Measurements from ENCODE around the gene ATIC. TPM values are rescaled to one million over a fixed set of nuclear protein-coding genes. Genes with fewer than 3 reads are reported as not detected.

ATIC gene
- total RNA-seq, 2 experiments from 2014 or later: 60.8 to 224 TPM

DNA sequence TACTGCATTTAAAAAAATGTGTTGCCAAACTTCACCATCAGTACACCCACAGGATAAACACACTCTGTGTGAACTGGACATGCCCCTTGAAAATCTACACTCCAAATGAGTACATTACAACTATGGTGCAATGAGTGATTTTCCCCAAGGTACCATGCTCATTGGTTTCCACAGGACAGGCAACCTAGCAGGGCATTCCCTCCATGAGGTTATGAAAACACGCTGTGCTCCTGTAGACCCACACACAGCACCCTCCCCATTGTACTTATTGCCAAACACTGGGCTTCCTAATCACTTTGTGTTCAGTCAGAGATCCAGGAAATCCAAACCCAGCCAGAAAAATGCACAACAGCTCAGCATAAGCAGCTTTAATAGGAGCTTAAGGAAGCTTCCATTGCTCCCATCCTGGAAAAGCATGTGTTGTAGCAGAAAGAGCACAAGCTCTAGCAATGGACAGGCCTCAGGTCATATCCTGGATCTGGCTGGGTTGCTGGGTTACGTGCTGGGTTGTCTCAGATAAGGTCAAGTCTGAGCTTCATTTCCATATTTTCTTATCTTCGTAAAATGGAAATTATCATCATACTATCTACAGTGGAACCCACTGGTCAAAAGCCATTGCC lies 20.8 kb upstream of the ATIC start:
- no peaks in the 10 kb centered on the region for H3K79me2 ChIP-seq (ENCODE audit: insufficient read depth, low read depth, low read length)
- no peaks in the 10 kb centered on the region for H3K9me2 ChIP-seq (ENCODE audit: insufficient read depth, low read length)
- intact Hi-C loops (cut with micrococcal nuclease; ENCODE audit: unreplicated experiment): no loop called here
- no peak overlapping the region for H3K4me2 ChIP-seq (ENCODE audit: low read length)
- TF ChIP-seq, protein P1, sequence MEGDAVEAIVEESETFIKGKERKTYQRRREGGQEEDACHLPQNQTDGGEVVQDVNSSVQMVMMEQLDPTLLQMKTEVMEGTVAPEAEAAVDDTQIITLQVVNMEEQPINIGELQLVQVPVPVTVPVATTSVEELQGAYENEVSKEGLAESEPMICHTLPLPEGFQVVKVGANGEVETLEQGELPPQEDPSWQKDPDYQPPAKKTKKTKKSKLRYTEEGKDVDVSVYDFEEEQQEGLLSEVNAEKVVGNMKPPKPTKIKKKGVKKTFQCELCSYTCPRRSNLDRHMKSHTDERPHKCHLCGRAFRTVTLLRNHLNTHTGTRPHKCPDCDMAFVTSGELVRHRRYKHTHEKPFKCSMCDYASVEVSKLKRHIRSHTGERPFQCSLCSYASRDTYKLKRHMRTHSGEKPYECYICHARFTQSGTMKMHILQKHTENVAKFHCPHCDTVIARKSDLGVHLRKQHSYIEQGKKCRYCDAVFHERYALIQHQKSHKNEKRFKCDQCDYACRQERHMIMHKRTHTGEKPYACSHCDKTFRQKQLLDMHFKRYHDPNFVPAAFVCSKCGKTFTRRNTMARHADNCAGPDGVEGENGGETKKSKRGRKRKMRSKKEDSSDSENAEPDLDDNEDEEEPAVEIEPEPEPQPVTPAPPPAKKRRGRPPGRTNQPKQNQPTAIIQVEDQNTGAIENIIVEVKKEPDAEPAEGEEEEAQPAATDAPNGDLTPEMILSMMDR (conservative IDR thresholded peaks at IDR 0.05; ENCODE audit: low read length): no peak
- no peak for TF ChIP-seq EZH2phosphoT487 (IDR thresholded peaks at IDR 0.05; ENCODE audit: borderline replicate concordance, low read depth, low read length)
- POLR2A ChIA-PET: interaction anchor here (0.7 kb wide), 1 partner anchor 1215 kb away, joined by 3 read pairs; no protein-coding TSS in a partner anchor
- no peaks in the 10 kb centered on the region for H3K36me3 ChIP-seq (ENCODE audit: insufficient read depth, low read length)
- H3K9me3 ChIP-seq (ENCODE audit: low read length): no peaks in the 10 kb centered on the region
- no peaks in the 10 kb centered on the region for H3K4me1 ChIP-seq (ENCODE audit: insufficient read depth, low read length, poor library complexity, severe bottlenecking)
- no peak overlapping the region for H3K4me3 ChIP-seq (ENCODE audit: low read depth, low read length, poor library complexity, severe bottlenecking)
- no peaks in the 10 kb centered on the region for H4K20me1 ChIP-seq (ENCODE audit: insufficient read depth, low read length)
- no TSS peak for BruUV-seq (replicated peaks)
- CTCF ChIA-PET (ENCODE audit: unreplicated experiment): no interaction called here
- no peak overlapping the region for H3K27ac ChIP-seq (ENCODE audit: low read depth, low read length, poor library complexity, severe bottlenecking)
- no peak overlapping the region for H2AFZ ChIP-seq (ENCODE audit: low read length)
- no peak for DNase-seq (ENCODE audit: low spot score)

DNA sequence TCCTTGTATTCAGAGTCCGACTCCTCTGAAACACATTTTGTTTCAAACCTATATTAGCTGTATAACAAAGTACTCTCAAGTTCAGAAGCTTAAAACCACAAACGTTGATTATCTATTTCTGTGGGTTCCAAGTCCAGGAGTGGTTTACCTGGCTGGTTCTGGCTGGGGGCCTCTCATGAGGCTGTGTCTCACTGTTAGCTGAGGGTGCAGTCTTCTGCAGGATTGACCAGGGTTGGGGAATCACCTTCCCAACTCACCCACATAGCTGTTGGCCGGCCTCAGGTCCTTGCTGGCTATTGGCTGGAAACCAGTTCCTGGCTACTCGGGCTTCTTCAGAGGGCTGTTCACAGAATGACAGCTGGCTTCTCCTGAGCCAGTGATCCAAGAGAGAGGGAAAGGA lies 18.0 kb upstream of the ATIC start:
- Histone ChIP-seq H3K4me2 (ENCODE audit: low read length) (no peak overlapping the region), H3K4me1 (ENCODE audit: insufficient read depth, low read length, poor library complexity, severe bottlenecking) (no peaks in the 10 kb centered on the region), H3K27ac (ENCODE audit: low read depth, low read length, poor library complexity, severe bottlenecking) (no peak overlapping the region), H3K4me3 (ENCODE audit: low read depth, low read length, poor library complexity, severe bottlenecking) (no peak overlapping the region), H3K9me3 (ENCODE audit: low read length) (no peaks in the 10 kb centered on the region), H3K79me2 (ENCODE audit: insufficient read depth, low read depth, low read length) (no peaks in the 10 kb centered on the region), H2AFZ (ENCODE audit: low read length) (no peak overlapping the region), H3K9me2 (ENCODE audit: insufficient read depth, low read length) (no peaks in the 10 kb centered on the region), H4K20me1 (ENCODE audit: insufficient read depth, low read length) (no peaks in the 10 kb centered on the region), H3K36me3 (ENCODE audit: insufficient read depth, low read length) (no peaks in the 10 kb centered on the region)
- no TSS peak for BruUV-seq (replicated peaks)
- CTCF ChIA-PET (ENCODE audit: unreplicated experiment): no interaction called here
- POLR2A ChIA-PET: interaction anchor here (0.6 kb wide), 1 partner anchor 288 kb away, joined by 3 read pairs; no protein-coding TSS in a partner anchor
- TF ChIP-seq, protein P1 (conservative IDR thresholded peaks at IDR 0.05; ENCODE audit: low read length): no peak
- TF ChIP-seq EZH2phosphoT487 (IDR thresholded peaks at IDR 0.05; ENCODE audit: borderline replicate concordance, low read depth, low read length): no peak
- no peak for DNase-seq (ENCODE audit: low spot score)
- intact Hi-C loops (cut with micrococcal nuclease; ENCODE audit: unreplicated experiment): no loop called here

DNA sequence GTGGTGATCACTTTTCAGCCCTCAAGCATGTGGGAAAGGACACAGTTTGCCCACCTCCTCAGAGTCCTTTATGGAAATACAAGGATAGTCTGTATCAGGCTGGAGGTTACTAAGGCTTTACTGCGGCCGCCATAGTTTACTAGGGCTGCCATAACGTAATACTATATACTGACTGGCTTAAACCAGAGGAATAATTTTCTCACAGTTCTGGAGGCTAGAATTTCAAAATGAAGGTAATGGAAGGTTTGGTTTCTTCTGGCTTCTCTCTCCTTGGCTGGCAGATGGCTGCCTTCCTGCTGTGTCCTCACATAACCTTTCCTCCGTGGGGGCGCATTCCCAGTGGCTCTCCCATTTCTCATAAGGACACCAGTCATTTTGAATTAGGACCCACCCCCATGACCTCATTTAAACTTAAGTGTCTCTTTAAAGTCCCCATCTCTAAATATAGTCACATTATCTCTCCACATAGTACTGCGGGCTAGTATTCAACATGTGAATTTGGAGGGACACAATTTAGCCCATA lies 12.5 kb upstream of the ATIC start:
- Histone ChIP-seq H3K9me3 (ENCODE audit: low read length) (peaks cover 10% of the 10 kb centered on the region; the same call in 1 of the 2 replicates), H3K4me3 (ENCODE audit: low read depth, low read length, poor library complexity, severe bottlenecking) (no peak overlapping the region), H3K4me1 (ENCODE audit: insufficient read depth, low read length, poor library complexity, severe bottlenecking) (no peaks in the 10 kb centered on the region), H2AFZ (ENCODE audit: low read length) (no peak overlapping the region), H3K36me3 (ENCODE audit: insufficient read depth, low read length) (no peaks in the 10 kb centered on the region), H3K9me2 (ENCODE audit: insufficient read depth, low read length) (no peaks in the 10 kb centered on the region), H3K4me2 (ENCODE audit: low read length) (no peak overlapping the region), H3K27ac (ENCODE audit: low read depth, low read length, poor library complexity, severe bottlenecking) (no peak overlapping the region), H4K20me1 (ENCODE audit: insufficient read depth, low read length) (no peaks in the 10 kb centered on the region), H3K79me2 (ENCODE audit: insufficient read depth, low read depth, low read length) (no peaks in the 10 kb centered on the region)
- ChIA-PET CTCF (ENCODE audit: unreplicated experiment) (no interaction called here), POLR2A (no interaction called here)
- no TSS peak for BruUV-seq (replicated peaks)
- no peak for TF ChIP-seq EZH2phosphoT487 (IDR thresholded peaks at IDR 0.05; ENCODE audit: borderline replicate concordance, low read depth, low read length)
- TF ChIP-seq, protein P1 (conservative IDR thresholded peaks at IDR 0.05; ENCODE audit: low read length): no peak
- intact Hi-C loops (cut with micrococcal nuclease; ENCODE audit: unreplicated experiment): no loop called here
- DNase-seq (ENCODE audit: low spot score): no peak
